ENCODE measurements around the gene DNAJC1.

Gene DNAJC1

GRCh38 chr10:21764466-21765189 is 238.9 kb downstream of the DNAJC1 start:
- Histone ChIP-seq H3K4me3 (no peak overlapping the region), H3K27ac (no peak overlapping the region)
- no peak for DNase-seq (ENCODE audit: low spot score)
- no peak for TF ChIP-seq CTCF (IDR thresholded peaks at IDR 0.05)

GRCh38 chr10:21760332-21760731 is 243.2 kb downstream of the DNAJC1 start:
- no peak overlapping the region for H3K4me3 ChIP-seq
- DNase-seq (ENCODE audit: low spot score), result no peak
- TF ChIP-seq CTCF (IDR thresholded peaks at IDR 0.05), result no peak
- no peak overlapping the region for H3K27ac ChIP-seq

GRCh38 chr10:21759232-21759631 is 244.3 kb downstream of the DNAJC1 start:
- no peak for DNase-seq (ENCODE audit: low spot score)
- no peak for TF ChIP-seq CTCF (IDR thresholded peaks at IDR 0.05)
- H3K27ac ChIP-seq, result no peak overlapping the region

GRCh38 chr10:21758696-21759095 is 244.8 kb downstream of the DNAJC1 start:
- no peak overlapping the region for H3K4me3 ChIP-seq
- TF ChIP-seq CTCF (IDR thresholded peaks at IDR 0.05), result no peak
- no peak for DNase-seq (ENCODE audit: low spot score)

More at GRCh38 chr10:21759232-21759631, 244.3 kb downstream of the DNAJC1 start:
- H3K4me3 ChIP-seq, result no peak overlapping the region

DNA sequence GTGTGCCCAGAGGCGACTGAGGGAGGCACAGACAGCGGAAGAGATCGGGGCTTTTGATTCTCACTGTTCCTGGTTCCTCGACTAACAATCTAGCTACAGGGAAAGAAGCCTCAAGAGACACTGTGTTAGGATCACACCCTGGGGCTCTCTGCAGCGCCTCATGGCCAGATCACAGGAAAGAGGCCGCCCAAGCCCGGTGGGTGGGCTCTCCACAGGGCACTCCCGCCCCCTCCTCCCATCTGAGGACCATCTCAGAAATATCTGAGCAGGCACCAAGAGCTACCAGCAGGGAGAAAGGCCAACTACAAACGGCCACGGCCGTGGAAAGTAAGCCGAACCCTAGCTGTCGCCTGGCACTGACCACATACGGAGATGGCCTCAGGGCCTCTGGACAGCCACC is 245.3 kb downstream of the DNAJC1 start:
- Histone ChIP-seq H3K4me3 (no peak overlapping the region), H3K27ac (no peak overlapping the region)
- TF ChIP-seq CTCF (IDR thresholded peaks at IDR 0.05), result no peak
- no peak for DNase-seq (ENCODE audit: low spot score)

More at GRCh38 chr10:21758696-21759095, 244.8 kb downstream of the DNAJC1 start:
- no peak overlapping the region for H3K27ac ChIP-seq

DNA sequence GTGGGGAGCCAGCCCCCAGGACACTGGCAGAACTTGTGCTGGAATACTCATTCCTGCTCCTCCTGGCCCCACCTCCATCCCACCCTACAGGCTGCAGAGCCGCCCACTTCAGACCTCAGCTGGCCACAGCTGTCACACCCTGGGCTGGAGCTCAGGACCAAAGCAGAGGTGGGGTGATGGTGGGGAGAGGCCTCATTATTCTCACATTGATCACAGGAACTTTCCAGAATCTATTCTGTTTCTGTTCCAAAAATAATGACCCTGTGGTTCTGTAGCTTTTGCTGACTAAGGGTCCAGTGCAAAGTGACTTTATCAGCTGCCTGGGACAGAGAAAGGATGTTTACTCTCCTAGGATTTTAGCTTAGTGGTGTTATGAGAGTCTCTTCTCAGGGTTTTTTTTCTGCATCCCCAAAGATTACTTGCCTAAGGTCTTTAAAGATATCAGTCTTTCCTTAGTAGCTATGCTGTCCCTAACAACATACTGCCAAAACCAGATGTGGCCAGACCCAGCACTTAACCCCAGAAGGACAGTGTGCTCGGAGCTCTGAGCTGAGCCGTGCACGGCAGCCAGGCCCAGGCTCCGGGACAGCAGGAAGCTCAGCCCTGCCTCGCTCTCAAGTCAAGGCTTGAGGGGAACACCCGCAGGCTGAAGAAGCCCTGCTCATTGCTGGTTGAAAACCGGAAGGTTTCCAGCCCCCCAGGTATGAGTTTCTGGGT is 246.2 kb downstream of the DNAJC1 start:
- Histone ChIP-seq H3K4me3 (no peak overlapping the region), H3K27ac (no peak overlapping the region)
- no peak for TF ChIP-seq CTCF (IDR thresholded peaks at IDR 0.05)
- DNase-seq (ENCODE audit: low spot score), result no peak

DNA sequence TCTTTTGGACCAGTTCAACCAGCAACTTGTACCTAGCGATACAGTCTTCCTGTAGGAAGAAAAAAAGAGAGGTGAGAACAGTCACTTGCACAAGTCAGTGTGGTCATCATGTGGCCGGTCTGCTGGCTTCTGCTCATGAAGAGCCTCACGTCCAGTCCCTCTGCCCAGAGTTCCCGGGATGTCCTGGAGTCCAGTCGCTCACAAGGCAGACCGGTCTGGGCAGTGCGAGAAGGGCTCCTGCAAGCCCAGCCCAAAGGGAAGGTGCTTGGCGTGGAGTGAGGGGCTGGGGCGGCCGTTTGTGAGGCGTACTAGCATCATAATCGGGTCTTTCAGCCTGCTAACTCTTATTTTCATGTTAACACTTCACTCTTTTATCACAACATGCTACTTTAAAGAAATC is 246.8 kb downstream of the DNAJC1 start:
- DNase-seq (ENCODE audit: low spot score), result no peak
- Histone ChIP-seq H3K4me3 (no peak overlapping the region), H3K27ac (no peak overlapping the region)
- no peak for TF ChIP-seq CTCF (IDR thresholded peaks at IDR 0.05)
